HG02885 (cell line): ENCODE data around the gene NTM.

Source experiments
- ATAC-seq: cut with Tn5 transposase; IDR thresholded peaks from one replicate; pipeline ENCODE4 v1.9.1; 2021; ENCODE audit warnings: mild to moderate bottlenecking; ENCODE audit not compliant: unreplicated experiment, poor library complexity

NTM gene

GRCh38 chr11:131792243-131792642, 421.8 kb downstream of the NTM start:
- no peak for ATAC-seq

- ATAC-seq = no peak
These were observed 425.7 kb downstream of the NTM start for GRCh38 chr11:131796089-131796488.

GRCh38 chr11:131796541-131796940, 426.1 kb downstream of the NTM start:
- ATAC-seq = no peak

GRCh38 chr11:131800452-131800851, 430.0 kb downstream of the NTM start:
- ATAC-seq = no peak

GRCh38 chr11:131802440-131803115, 432.2 kb downstream of the NTM start:
- no peak for ATAC-seq

GRCh38 chr11:131807876-131808275, 437.5 kb downstream of the NTM start:
- no peak for ATAC-seq

GRCh38 chr11:131808470-131808869, 438.1 kb downstream of the NTM start:
- no peak for ATAC-seq

GRCh38 chr11:131809203-131809918, 438.9 kb downstream of the NTM start:
- ATAC-seq = no peak

- ATAC-seq = no peak
These were observed 440.1 kb downstream of the NTM start for GRCh38 chr11:131810541-131810940.

- no peak for ATAC-seq
These were observed 441.0 kb downstream of the NTM start for GRCh38 chr11:131811383-131811782.

GRCh38 chr11:131814108-131814507, 443.7 kb downstream of the NTM start:
- ATAC-seq = no peak

GRCh38 chr11:131815590-131815989, 445.2 kb downstream of the NTM start:
- ATAC-seq = no peak

- no peak for ATAC-seq
These were observed 445.6 kb downstream of the NTM start for GRCh38 chr11:131816051-131816450.

- no peak for ATAC-seq
These were observed 447.3 kb downstream of the NTM start for GRCh38 chr11:131817687-131818188.

- ATAC-seq = no peak
These were observed 449.4 kb downstream of the NTM start for GRCh38 chr11:131819865-131820264.

GRCh38 chr11:131822506-131822905, 452.1 kb downstream of the NTM start:
- ATAC-seq = no peak

GRCh38 chr11:131823772-131824171, 453.4 kb downstream of the NTM start:
- no peak for ATAC-seq

- no peak for ATAC-seq
These were observed 454.4 kb downstream of the NTM start for GRCh38 chr11:131824771-131825170.

- no peak for ATAC-seq
These were observed 457.0 kb downstream of the NTM start for GRCh38 chr11:131827430-131827829.

GRCh38 chr11:131829725-131830124, 459.3 kb downstream of the NTM start:
- ATAC-seq = no peak

GRCh38 chr11:131832079-131832478, 461.7 kb downstream of the NTM start:
- no peak for ATAC-seq

GRCh38 chr11:131833366-131833765, 463.0 kb downstream of the NTM start:
- no peak for ATAC-seq
